Suprapubic skin (tissue), 3 donors: ENCODE data around the gene KIF3B.

ENCODE experiments used
- EP300 ChIP-seq: sonication (generic); formaldehyde crosslinking; IDR thresholded peaks from one replicate; pipeline ENCODE4 v1.6.1; 2017; ENCODE audit warnings: antibody characterized with exemption
- POLR2A ChIP-seq, 2 donors: fragments of 450-650 bp; IDR thresholded peaks; one replicate each; pipeline ENCODE4 v1.6.1; 2017; ENCODE audit warnings: antibody characterized with exemption in 2 of 2, mild to moderate bottlenecking in 2 of 2, moderate library complexity in 2 of 2
- TF ChIP-seq, protein P1 (sequence below), 2 donors: fragments of 200-600 bp in 1 of 2; fragments of 450-650 bp in 1 of 2; sonication (generic) in 1 of 2; IDR thresholded peaks; one replicate each; pipeline ENCODE4 v1.5.1; 2016 to 2019; ENCODE audit warnings: antibody characterized with exemption in 2 of 2, mild to moderate bottlenecking in 1 of 2, moderate library complexity in 1 of 2

DNA sequence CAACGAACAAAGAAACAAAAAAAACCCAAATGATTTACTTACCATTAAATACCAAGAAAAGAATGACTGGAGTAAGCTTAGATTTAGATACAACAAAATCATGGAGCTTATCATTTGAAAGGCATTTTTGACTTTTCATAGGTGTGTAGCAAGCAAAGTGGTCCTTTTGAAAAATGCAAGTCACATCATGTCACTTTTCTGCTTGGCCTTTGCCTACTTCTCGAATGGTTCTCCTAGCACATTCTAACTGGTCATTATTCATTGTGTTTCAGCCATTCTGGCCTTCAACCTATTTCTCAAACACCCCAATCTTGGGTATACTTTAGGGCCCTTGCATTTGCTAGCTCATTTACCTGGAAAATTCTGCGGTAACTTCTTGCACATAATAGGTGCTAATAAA is 103.3 kb downstream of the KIF3B start:
- TF ChIP-seq, protein P1, sequence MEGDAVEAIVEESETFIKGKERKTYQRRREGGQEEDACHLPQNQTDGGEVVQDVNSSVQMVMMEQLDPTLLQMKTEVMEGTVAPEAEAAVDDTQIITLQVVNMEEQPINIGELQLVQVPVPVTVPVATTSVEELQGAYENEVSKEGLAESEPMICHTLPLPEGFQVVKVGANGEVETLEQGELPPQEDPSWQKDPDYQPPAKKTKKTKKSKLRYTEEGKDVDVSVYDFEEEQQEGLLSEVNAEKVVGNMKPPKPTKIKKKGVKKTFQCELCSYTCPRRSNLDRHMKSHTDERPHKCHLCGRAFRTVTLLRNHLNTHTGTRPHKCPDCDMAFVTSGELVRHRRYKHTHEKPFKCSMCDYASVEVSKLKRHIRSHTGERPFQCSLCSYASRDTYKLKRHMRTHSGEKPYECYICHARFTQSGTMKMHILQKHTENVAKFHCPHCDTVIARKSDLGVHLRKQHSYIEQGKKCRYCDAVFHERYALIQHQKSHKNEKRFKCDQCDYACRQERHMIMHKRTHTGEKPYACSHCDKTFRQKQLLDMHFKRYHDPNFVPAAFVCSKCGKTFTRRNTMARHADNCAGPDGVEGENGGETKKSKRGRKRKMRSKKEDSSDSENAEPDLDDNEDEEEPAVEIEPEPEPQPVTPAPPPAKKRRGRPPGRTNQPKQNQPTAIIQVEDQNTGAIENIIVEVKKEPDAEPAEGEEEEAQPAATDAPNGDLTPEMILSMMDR (IDR thresholded peaks at IDR 0.05): no peak
- TF ChIP-seq EP300: no peak
- TF ChIP-seq POLR2A (IDR thresholded peaks at IDR 0.05): no peak
